Smooth muscle cell of the brain vasculature (primary cell): ENCODE data around the gene IFI44L.

Experiments used
- DNase-seq: peaks from one replicate; pipeline ENCODE4 v3.0.0-alpha.2; 2012; ENCODE audit warnings: low read depth, low spot score

The IFI44L gene

DNA sequence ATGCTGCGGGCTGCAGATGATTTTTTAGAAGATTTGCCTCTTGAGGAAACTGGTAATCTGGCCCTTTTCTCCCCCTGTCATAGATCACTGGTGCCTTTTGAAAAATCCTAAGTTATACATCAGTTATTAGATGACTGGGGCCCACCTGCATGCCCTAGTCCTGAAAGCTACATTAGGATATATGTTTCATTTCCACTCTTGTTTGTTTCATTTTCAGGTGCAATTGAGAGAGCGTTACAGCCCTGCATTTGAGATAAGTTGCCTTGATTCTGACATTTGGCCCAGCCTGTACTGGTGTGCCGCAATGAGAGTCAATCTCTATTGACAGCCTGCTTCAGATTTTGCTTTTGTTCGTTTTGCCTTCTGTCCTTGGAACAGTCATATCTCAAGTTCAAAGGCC is 21.3 kb downstream of the IFI44L start:
- DNase-seq: no peak

- no peak for DNase-seq
Measured at GRCh38 chr1:78645723-78646122, 25.5 kb downstream of the IFI44L start.

GRCh38 chr1:78647238-78647637 is 27.0 kb downstream of the IFI44L start:
- DNase-seq: no peak

GRCh38 chr1:78649628-78650027 is 29.4 kb downstream of the IFI44L start, which contains the start of gene IFI44:
Gene IFI44 (plus strand): TSS chr1:78649831. CDS start chr1:78650196, 365 bp downstream.
- DNase-seq: peak; percentile 85

DNA sequence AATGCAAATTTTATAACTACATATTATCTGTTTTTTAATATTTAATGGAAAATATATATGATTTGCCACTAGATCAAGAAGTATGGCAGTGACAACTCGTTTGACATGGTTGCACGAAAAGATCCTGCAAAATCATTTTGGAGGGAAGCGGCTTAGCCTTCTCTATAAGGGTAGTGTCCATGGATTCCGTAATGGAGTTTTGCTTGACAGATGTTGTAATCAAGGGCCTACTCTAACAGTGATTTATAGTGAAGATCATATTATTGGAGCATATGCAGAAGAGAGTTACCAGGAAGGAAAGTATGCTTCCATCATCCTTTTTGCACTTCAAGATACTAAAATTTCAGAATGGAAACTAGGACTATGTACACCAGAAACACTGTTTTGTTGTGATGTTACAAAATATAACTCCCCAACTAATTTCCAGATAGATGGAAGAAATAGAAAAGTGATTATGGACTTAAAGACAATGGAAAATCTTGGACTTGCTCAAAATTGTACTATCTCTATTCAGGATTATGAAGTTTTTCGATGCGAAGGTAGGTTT is 29.9 kb downstream of the IFI44L start:
- no peak for DNase-seq

DNA sequence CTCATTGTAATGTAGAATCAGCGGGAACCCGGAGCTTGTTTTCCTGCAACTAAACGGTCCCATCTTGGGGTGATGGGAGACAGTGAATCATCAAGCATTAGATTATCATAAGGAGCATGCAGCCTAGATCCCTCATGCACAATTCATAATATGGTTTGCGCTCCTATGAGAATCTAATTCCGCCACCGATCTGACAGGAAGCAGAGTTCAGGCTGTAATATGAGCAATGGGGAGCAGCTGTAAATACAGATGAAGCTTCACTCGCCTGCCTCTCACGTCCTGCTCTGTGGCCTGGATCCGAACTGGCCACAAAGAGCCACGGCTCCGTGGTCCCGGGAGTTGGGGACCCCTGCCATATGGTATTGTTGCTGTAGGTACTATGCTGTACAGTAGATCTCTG is 31.0 kb downstream of the IFI44L start:
- DNase-seq: peak; percentile 36

GRCh38 chr1:78652019-78652560 is 31.8 kb downstream of the IFI44L start:
- DNase-seq: no peak

- no peak for DNase-seq
Measured at GRCh38 chr1:78658901-78659300, 38.7 kb downstream of the IFI44L start.

DNA sequence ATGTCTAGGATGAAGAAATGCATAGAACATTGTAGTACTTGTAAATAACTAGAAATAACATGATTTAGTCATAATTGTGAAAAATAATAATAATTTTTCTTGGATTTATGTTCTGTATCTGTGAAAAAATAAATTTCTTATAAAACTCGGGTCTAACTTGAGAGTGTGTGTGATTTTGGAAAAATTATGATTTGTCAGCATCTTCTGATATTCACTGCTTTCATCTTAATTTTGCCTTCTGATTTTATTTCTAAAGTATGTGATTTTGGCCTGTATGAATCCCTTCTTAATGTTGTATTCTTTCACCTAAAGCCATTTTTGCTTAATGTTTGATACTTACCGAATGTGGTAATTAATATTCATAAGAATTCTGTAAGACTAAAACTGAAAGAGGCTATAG is 43.7 kb downstream of the IFI44L start:
- no peak for DNase-seq

DNA sequence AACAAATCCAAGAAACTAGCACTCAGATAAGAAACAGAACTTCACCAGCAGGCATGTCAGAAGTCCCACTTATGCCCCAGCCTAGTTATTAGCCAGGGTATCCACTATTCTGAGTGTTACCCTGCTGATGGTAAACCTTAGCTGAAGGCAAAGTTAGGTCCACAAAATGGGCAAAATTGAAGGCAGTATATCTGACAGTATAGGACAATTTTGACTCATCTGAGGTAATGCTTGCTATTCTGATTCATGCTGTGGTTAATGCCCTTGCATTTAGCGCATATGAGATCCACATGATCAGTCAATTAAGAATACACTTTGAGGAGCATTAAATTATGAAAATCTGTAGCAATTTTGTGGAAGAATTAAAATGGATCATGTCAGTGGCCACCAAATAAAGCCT is 44.5 kb downstream of the IFI44L start:
- DNase-seq: no peak

DNA sequence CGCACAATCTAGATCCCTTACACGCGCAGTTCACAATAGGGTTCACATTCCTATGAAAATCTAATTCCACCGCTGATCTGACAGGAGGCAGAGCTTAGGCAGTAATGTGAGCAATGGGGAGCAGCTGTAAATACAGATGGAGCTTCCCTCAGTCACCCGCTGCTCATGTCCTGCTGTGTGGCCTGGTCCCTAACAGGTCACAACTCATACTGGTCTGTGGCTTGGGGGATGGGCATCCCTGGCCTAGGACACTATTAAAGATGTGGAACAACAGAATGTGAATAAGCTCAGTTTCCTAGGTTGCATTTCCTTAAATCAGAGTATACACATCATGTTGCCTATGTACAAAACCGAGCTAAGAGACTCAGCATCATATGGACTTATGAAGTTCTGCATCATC is 45.6 kb downstream of the IFI44L start:
- DNase-seq: no peak

DNA sequence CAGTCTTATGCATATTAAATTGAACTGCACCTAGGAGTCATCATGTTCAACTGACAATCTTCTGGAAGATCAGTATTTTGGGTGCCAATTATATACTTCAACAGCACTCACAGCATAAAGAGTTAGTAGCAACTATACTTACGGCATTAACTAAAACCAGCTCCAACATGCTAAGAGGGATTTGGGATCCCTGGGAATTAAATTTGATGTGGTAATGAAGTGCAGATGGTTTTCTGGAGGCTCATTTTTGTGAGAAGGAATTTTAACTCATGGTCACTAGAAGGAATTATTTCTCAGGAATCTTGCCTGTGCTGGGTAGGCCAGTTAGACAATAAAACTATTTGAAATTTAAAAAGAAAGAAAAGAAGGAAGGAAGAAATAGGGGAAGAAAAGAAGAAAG is 47.7 kb downstream of the IFI44L start:
- DNase-seq: no peak

DNA sequence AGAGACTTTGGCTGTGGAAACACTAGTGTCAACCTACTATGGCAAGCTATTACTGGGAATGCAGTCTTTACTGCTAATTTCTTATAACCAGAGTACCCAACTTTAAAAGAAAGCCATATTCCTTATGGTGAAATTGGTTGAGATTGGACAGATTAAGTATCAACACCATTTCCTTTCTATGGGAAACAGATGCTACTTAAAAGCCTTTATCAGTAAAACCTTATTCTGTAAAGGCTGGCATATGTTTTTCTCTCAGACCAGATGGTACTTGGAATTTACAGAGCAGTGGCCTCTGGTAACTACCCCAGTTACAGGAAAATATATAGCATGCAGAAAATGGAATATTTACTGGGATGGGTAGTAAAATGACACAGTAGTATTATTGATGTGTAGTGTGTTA is 48.2 kb downstream of the IFI44L start:
- no peak for DNase-seq

- DNase-seq: no peak
Measured at GRCh38 chr1:78672428-78672827, 52.2 kb downstream of the IFI44L start.

GRCh38 chr1:78673120-78673519 is 52.9 kb downstream of the IFI44L start:
- DNase-seq: no peak

- DNase-seq: peak; percentile 69
Measured at GRCh38 chr1:78676347-78676982, 56.2 kb downstream of the IFI44L start.

DNA sequence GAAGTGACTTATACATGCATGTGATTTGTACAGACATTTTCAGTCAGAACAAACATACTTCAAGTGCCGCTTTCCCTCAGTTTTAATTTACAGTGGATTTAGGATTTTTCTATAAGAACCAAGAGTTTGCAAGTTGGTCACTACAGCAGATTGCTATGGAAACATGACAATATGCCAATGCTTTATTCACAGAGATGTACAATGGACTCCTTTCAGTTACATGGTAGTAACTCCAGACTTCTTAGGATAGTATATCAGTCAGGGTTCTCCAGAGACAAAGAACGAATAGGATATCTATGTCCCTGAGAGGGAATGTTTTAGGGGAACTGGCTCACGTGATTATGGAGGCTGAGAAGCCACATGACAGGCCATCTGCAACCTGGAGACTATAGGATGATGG is 56.7 kb downstream of the IFI44L start:
- no peak for DNase-seq

GRCh38 chr1:78677788-78678187 is 57.5 kb downstream of the IFI44L start:
- no peak for DNase-seq

- no peak for DNase-seq
Measured at GRCh38 chr1:78678324-78678723, 58.1 kb downstream of the IFI44L start.

GRCh38 chr1:78681265-78681664 is 61.0 kb downstream of the IFI44L start:
- no peak for DNase-seq

GRCh38 chr1:78682496-78682895 is 62.2 kb downstream of the IFI44L start:
- DNase-seq: no peak

DNA sequence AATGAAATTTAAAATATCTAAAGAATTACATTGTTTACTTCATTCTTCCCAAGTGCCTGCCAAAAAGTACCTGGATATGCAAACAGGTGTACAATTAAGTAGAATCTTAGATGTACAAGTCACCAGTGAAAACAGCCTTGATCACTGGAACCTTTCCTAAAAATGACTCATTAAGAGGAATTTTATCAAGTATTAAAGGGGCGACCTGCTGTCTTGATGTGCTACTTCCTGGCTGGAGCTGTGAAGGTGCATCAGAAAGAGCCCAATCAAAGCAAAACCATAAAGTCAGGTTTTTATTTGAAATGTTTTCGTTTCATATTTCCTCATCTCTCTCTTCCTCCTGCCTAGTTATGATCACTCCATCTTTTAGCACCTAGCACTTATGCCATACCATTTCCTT is 62.8 kb downstream of the IFI44L start:
- no peak for DNase-seq

GRCh38 chr1:78687315-78687714 is 67.1 kb downstream of the IFI44L start:
- no peak for DNase-seq

DNA sequence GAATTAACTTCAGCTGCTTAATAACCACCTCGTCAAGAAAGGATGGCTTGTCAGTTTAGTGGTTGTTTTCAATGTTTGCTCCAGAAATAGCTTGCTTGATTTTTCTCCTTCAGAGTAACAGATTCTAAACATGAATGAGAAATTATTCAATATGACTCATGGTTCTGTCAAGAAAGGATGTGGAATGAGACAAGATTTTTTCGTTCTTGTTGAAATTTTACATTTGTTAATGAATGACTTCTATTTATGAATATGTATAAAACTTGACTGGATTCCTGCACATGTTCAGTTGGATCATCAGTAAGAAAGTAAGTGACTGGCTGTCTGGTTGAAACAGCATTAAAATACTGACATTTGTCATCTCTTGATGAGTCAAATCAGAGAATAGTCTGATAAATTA is 67.7 kb downstream of the IFI44L start:
- DNase-seq: no peak
